ENCODE results near the gene MT1F. TPM values are rescaled to one million over a fixed set of nuclear protein-coding genes. Genes with fewer than 3 reads are reported as not detected.
"Not testable (repeated sequence)": the region's sequence is repeated elsewhere in the genome, so short reads cannot be mapped to it uniquely, and the experiment has no call there.

The MT1F gene
- polyA plus RNA-seq, 1 donor from 2014 or later: 1.8 TPM

- H3K9me2 ChIP-seq (ENCODE audit: insufficient read depth, low read length): no peaks in the 10 kb centered on the region
- no peaks in the 10 kb centered on the region for H3K9me3 ChIP-seq (ENCODE audit: low read length)
- no peaks in the 10 kb centered on the region for H3K79me2 ChIP-seq (replicated peaks; ENCODE audit: insufficient read depth, low read length)
- no peak overlapping the region for H2AFZ ChIP-seq (ENCODE audit: low read depth, low read length)
- TF ChIP-seq POLR2AphosphoS5 (IDR thresholded peaks at IDR 0.05) (no peak), CTCF (IDR thresholded peaks at IDR 0.05; ENCODE audit: poor library complexity, severe bottlenecking) (no peak), REST (IDR thresholded peaks at IDR 0.05; ENCODE audit: borderline replicate concordance) (no peak), SMC3 (conservative IDR thresholded peaks at IDR 0.05; ENCODE audit: poor library complexity) (no peak), MXI1 (conservative IDR thresholded peaks at IDR 0.05; ENCODE audit: poor library complexity, severe bottlenecking) (no peak), EP300 (conservative IDR thresholded peaks at IDR 0.05; ENCODE audit: poor library complexity, severe bottlenecking) (no peak), TAF1 (IDR thresholded peaks at IDR 0.05; ENCODE audit: low read depth) (no peak), EZH2 (IDR thresholded peaks at IDR 0.05; ENCODE audit: borderline replicate concordance, insufficient read depth, low read length, poor library complexity, severe bottlenecking) (no peak), RAD21 (conservative IDR thresholded peaks at IDR 0.05) (no peak)
- no peaks in the 10 kb centered on the region for H3F3A ChIP-seq (ENCODE audit: insufficient read depth, low read length, poor library complexity, severe bottlenecking)
- no peaks in the 10 kb centered on the region for H3K36me3 ChIP-seq (ENCODE audit: insufficient read depth, low read length)
- H3K27me3 ChIP-seq (ENCODE audit: insufficient read depth, low read depth, low read length): peaks cover 70% of the 10 kb centered on the region
- H3K27ac ChIP-seq (ENCODE audit: low read length): no peak overlapping the region
- H3K4me2 ChIP-seq (ENCODE audit: low read length): no peak overlapping the region
- H4K20me1 ChIP-seq (ENCODE audit: insufficient read depth): no peaks in the 10 kb centered on the region
- H3K9ac ChIP-seq (ENCODE audit: low read length): no peak overlapping the region
- H3K4me3 ChIP-seq (ENCODE audit: low read length): no peak overlapping the region
Observed at GRCh38 chr16:56620339-56620897, 37.3 kb upstream of the MT1F start.

- not testable (repeated sequence) for H3K9me2 ChIP-seq (ENCODE audit: insufficient read depth, low read length); H3K27ac ChIP-seq (ENCODE audit: low read length); H2AFZ ChIP-seq (ENCODE audit: low read depth, low read length); H3K9me3 ChIP-seq (ENCODE audit: low read length); H3K36me3 ChIP-seq (ENCODE audit: insufficient read depth, low read length); H3K79me2 ChIP-seq (replicated peaks; ENCODE audit: insufficient read depth, low read length); H3K4me2 ChIP-seq (ENCODE audit: low read length); H3K9ac ChIP-seq (ENCODE audit: low read length); H3K4me3 ChIP-seq (ENCODE audit: low read length); H4K20me1 ChIP-seq (ENCODE audit: insufficient read depth); H3F3A ChIP-seq (ENCODE audit: insufficient read depth, low read length, poor library complexity, severe bottlenecking)
- peaks cover 72% of the 10 kb centered on the region for H3K27me3 ChIP-seq (ENCODE audit: insufficient read depth, low read depth, low read length)
Observed at GRCh38 chr16:56621665-56622445, 35.9 kb upstream of the MT1F start.

GRCh38 chr16:56623184-56623583 lies 34.6 kb upstream of the MT1F start:
- not testable (repeated sequence) for H3K9me2 ChIP-seq (ENCODE audit: insufficient read depth, low read length); H3K9me3 ChIP-seq (ENCODE audit: low read length); H3K4me3 ChIP-seq (ENCODE audit: low read length); H3K4me2 ChIP-seq (ENCODE audit: low read length); H2AFZ ChIP-seq (ENCODE audit: low read depth, low read length); H4K20me1 ChIP-seq (ENCODE audit: insufficient read depth); H3F3A ChIP-seq (ENCODE audit: insufficient read depth, low read length, poor library complexity, severe bottlenecking); H3K36me3 ChIP-seq (ENCODE audit: insufficient read depth, low read length); H3K27ac ChIP-seq (ENCODE audit: low read length); H3K79me2 ChIP-seq (replicated peaks; ENCODE audit: insufficient read depth, low read length); H3K9ac ChIP-seq (ENCODE audit: low read length)
- H3K27me3 ChIP-seq (ENCODE audit: insufficient read depth, low read depth, low read length): peaks cover 69% of the 10 kb centered on the region

All from neural cell (in vitro differentiated cells).